ENCODE results near the gene KRTAP29-1. TPM values are rescaled to one million over a fixed set of nuclear protein-coding genes. Genes with fewer than 3 reads are reported as not detected.

Gene KRTAP29-1
- total RNA-seq, 1 experiment from 2014 or later: not detected

Other genes with a start within 250 kb of the KRTAP29-1 start
- gene KRTAP2-2, start 247.6 kb downstream of the KRTAP29-1 start, total RNA-seq (2021): not detected in 2 replicates
- gene KRTAP2-3, start 242.7 kb downstream of the KRTAP29-1 start, total RNA-seq (2021): not detected in 2 replicates
- not detected in 2 replicates for gene KRTAP2-4, start 237.0 kb downstream of the KRTAP29-1 start, total RNA-seq (2021)
- not detected in 2 replicates for gene KRTAP4-7, start 218.7 kb downstream of the KRTAP29-1 start, total RNA-seq (2021)
- not detected in 2 replicates for gene KRTAP4-8, start 204.7 kb downstream of the KRTAP29-1 start, total RNA-seq (2021)
- not detected in 2 replicates for gene KRTAP4-16, start 200.6 kb downstream of the KRTAP29-1 start, total RNA-seq (2021)
- gene KRTAP4-9, start 197.5 kb downstream of the KRTAP29-1 start, total RNA-seq (2021): 1.0 and 1.2 TPM in 2 replicates
- gene KRTAP4-11, start 184.5 kb downstream of the KRTAP29-1 start, total RNA-seq (2021): not detected in 2 replicates
- not detected in 2 replicates for gene KRTAP4-12, start 178.7 kb downstream of the KRTAP29-1 start, total RNA-seq (2021)
- gene KRTAP4-6, start 162.3 kb downstream of the KRTAP29-1 start, total RNA-seq (2021): not detected in 2 replicates
- not detected in 2 replicates for gene KRTAP4-5, start 153.0 kb downstream of the KRTAP29-1 start, total RNA-seq (2021)
- not detected in 2 replicates for gene KRTAP4-4, start 142.1 kb downstream of the KRTAP29-1 start, total RNA-seq (2021)
- not detected in 2 replicates for gene KRTAP4-3, start 134.6 kb downstream of the KRTAP29-1 start, total RNA-seq (2021)
- not detected in 2 replicates for gene KRTAP4-2, start 124.6 kb downstream of the KRTAP29-1 start, total RNA-seq (2021)
- gene KRTAP4-1, start 117.9 kb downstream of the KRTAP29-1 start, total RNA-seq (2021): not detected in 2 replicates
- not detected in 2 replicates for gene KRTAP9-1, start 113.0 kb downstream of the KRTAP29-1 start, total RNA-seq (2021)
- gene KRTAP9-2, start 76.2 kb downstream of the KRTAP29-1 start, total RNA-seq (2021): not detected in 2 replicates
- gene KRTAP9-3, start 70.4 kb downstream of the KRTAP29-1 start, total RNA-seq (2021): not detected in 2 replicates
- gene KRTAP9-8, start 64.9 kb downstream of the KRTAP29-1 start, total RNA-seq (2021): not detected in 2 replicates
- gene KRTAP9-4, start 53.2 kb downstream of the KRTAP29-1 start, total RNA-seq (2021): not detected in 2 replicates
- not detected in 2 replicates for gene KRTAP9-9, start 47.5 kb downstream of the KRTAP29-1 start, total RNA-seq (2021)
- gene KRTAP9-6, start 37.5 kb downstream of the KRTAP29-1 start, total RNA-seq (2021): not detected in 2 replicates
- not detected in 2 replicates for gene KRTAP9-7, start 27.2 kb downstream of the KRTAP29-1 start, total RNA-seq (2021)
- gene KRTAP16-1, start 6.5 kb upstream of the KRTAP29-1 start, total RNA-seq (2021): not detected in 2 replicates
- gene KRTAP17-1, start 12.9 kb upstream of the KRTAP29-1 start, total RNA-seq (2021): not detected in 2 replicates
- not detected in 2 replicates for gene KRT33A, start 48.0 kb upstream of the KRTAP29-1 start, total RNA-seq (2021)
- gene KRT33B, start 67.0 kb upstream of the KRTAP29-1 start, total RNA-seq (2021): not detected in 2 replicates
- gene KRT34, start 79.5 kb upstream of the KRTAP29-1 start, total RNA-seq (2021): not detected in 2 replicates
- gene KRT31, start 94.8 kb upstream of the KRTAP29-1 start, total RNA-seq (2021): not detected in 2 replicates
- gene KRT37, start 121.7 kb upstream of the KRTAP29-1 start, total RNA-seq (2021): not detected in 2 replicates
- gene KRT38, start 138.1 kb upstream of the KRTAP29-1 start, total RNA-seq (2021): not detected in 2 replicates
- gene KRT32, start 164.5 kb upstream of the KRTAP29-1 start, total RNA-seq (2021): not detected in 2 replicates
- gene KRT35, start 178.3 kb upstream of the KRTAP29-1 start, total RNA-seq (2021): not detected in 2 replicates
- gene KRT36, start 187.1 kb upstream of the KRTAP29-1 start, total RNA-seq (2021): not detected in 2 replicates
- not detected in 2 replicates for gene KRT13, start 202.8 kb upstream of the KRTAP29-1 start, total RNA-seq (2021)
- gene KRT15, start 216.0 kb upstream of the KRTAP29-1 start, total RNA-seq (2021): not detected in 2 replicates
- 0.34 and 0.74 TPM in 2 replicates for gene KRT19, start 225.5 kb upstream of the KRTAP29-1 start, total RNA-seq (2021)